Stimulated activated effector memory CD8-positive, alpha-beta T cell treated with anti-CD3 and anti-CD28 coated beads, Interleukin-12 subunit alpha, Interleukin-12 subunit beta, amount 100 ng/mL, for 72 hours (primary cell): Measurements from ENCODE around the gene STPG1.

Experiments used
- ATAC-seq: fragments of 150-1000 bp; cut with Tn5 transposase; 2 replicates; pipeline ENCODE4 v1.10.0; 2021
- DNase-seq, 2 donors: peaks; one replicate each; pipeline ENCODE4 v3.0.0; 2021 to 2022; ENCODE audit warnings: low spot score in 2 of 2
- H3K27ac Mint-ChIP-seq: one replicate; pipeline ENCODE4 v1.8.0; 2022; ENCODE audit warnings: mild to moderate bottlenecking, mixed read lengths
- H3K36me3 Mint-ChIP-seq: one replicate; pipeline ENCODE4 v1.8.0; 2022; ENCODE audit warnings: mild to moderate bottlenecking, mixed read lengths
- H3K4me1 Mint-ChIP-seq: one replicate; pipeline ENCODE4 v1.8.0; 2022; ENCODE audit warnings: mixed read lengths
- H3K4me3 Mint-ChIP-seq: one replicate; pipeline ENCODE4 v1.8.0; 2022; ENCODE audit warnings: mild to moderate bottlenecking, mixed read lengths
- H3K9me3 Mint-ChIP-seq: one replicate; pipeline ENCODE4 v1.8.0; 2022; ENCODE audit warnings: mixed read lengths

STPG1 gene

DNA sequence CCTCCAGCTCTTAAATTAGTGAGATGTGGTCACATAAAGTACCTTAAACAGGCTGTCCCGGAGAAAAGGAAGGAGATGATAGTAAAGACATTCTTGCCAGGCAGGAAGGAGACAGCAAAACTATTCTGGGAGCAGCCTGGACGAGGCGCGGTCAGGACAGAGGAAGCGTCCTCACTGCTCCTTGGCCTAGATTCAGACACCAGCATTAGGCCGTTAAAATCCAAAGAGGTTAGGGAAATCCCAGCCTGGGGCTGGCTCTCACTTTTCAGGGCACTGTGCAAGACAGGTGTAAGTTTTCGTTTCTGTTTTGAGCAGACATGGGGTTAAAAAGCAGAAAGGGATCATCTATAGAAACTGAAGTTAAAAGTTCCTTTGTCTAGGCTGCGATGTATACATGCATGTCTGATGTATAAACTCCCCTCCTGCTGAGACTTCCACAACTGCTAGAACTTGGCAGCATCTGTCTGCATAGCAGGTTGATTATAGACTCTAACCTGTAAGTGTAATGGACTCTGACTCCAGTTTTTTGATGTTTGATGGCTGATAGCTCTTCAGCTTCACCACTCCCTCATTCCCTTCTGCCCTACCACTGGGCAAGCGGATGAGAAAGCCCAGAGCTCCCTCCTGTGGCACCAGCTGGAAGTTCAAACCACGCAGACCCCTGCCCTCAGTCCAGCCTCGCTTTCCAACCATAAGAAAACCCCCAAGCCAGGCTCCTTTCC, 21.5 kb downstream of the STPG1 start:
- Mint-ChIP-seq H3K4me3 (peak overlapping the region; percentile 73), H3K36me3 (peaks cover 8% of the 10 kb centered on the region), H3K27ac (peak overlapping the region; percentile 94), H3K4me1 (peaks cover 31% of the 10 kb centered on the region), H3K9me3 (no peaks in the 10 kb centered on the region)
- DNase-seq = peak; percentile 58 to 81
- peak; percentile 86 for ATAC-seq

DNA sequence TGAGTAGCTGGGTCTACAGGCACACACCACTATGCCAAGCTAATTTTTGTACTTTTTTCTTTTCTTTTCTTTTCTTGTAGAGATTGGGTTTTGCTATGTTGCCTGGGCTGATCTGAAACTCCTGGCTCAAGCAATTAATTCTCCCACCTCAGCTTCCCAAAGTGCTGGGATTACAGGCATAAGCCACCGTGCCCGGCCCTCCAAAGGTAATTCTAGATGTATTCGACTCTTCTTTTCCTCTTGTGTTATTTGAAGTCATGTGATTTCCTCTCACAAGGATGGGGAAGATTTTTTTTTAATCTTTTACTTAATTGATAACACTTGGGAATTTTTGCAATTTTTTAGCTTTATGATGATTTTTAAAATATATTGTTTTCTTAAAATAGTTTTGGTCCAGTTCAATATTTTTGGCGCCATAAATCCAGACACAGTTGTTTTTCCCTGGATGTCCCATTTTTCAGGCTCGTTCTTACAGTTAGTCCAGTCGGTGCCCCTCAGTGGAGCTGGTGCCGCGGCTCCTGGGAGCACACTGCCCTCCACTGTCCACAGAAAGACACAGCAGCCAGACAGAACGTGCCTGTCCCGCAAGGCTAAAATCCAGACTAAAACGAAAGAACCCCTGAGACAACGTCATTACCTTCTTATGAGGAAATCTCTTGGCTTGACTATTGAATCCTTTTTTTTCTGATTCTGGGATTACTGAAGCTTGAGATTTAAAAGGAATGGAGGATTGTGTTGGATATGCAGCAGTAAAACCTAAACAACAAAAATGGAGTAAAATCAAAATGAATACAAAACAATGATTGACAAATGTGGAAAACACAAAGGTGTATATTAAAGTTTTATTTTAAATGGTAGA, 22.4 kb downstream of the STPG1 start:
- peak; percentile 79 for ATAC-seq
- peak; percentile 59 to 77 for DNase-seq
- H3K4me1 Mint-ChIP-seq = peaks cover 40% of the 10 kb centered on the region
- no peaks in the 10 kb centered on the region for H3K9me3 Mint-ChIP-seq
- peaks cover 8% of the 10 kb centered on the region for H3K36me3 Mint-ChIP-seq
- H3K4me3 Mint-ChIP-seq = peak overlapping the region; percentile 73
- peak overlapping the region; percentile 94 for H3K27ac Mint-ChIP-seq

- Mint-ChIP-seq H3K9me3 (no peaks in the 10 kb centered on the region), H3K4me1 (peaks cover 59% of the 10 kb centered on the region), H3K4me3 (no peak overlapping the region), H3K36me3 (peaks cover 8% of the 10 kb centered on the region), H3K27ac (no peak overlapping the region)
- ATAC-seq = no peak
- peak in 1 of 2 donors; percentile 36 for DNase-seq
Observed at GRCh38 chr1:24389231-24389678, 24.3 kb downstream of the STPG1 start.

DNA sequence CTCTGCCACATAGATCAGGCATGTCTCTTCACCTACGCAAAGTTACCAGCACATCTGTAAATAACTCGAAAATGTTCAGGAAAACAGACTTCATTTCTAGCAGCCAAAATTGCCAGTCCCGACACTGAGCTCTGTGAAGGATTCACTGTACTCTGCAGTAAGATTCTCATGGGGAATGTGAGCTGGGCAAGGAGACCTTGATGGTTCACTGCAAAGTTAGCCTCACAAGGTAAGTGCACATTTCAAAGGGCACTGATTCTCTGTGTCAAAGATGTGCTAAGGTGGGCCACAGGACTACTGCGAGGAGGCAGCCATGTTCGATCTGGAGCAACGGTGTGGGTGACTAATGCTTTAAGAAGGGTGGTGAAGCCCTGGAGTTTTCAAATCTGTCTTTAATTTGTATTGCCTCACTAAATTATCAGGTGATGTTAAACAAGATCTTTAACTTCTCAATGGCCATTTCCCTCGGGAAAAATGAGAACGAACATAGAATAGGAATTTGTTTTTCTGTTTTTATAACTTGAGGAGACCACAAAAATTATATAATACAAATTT, 25.2 kb downstream of the STPG1 start:
- Mint-ChIP-seq H3K9me3 (no peaks in the 10 kb centered on the region), H3K36me3 (peaks cover 8% of the 10 kb centered on the region), H3K4me3 (no peak overlapping the region), H3K27ac (no peak overlapping the region), H3K4me1 (peaks cover 65% of the 10 kb centered on the region)
- ATAC-seq = no peak
- DNase-seq = peak in 1 of 2 donors; percentile 40

DNA sequence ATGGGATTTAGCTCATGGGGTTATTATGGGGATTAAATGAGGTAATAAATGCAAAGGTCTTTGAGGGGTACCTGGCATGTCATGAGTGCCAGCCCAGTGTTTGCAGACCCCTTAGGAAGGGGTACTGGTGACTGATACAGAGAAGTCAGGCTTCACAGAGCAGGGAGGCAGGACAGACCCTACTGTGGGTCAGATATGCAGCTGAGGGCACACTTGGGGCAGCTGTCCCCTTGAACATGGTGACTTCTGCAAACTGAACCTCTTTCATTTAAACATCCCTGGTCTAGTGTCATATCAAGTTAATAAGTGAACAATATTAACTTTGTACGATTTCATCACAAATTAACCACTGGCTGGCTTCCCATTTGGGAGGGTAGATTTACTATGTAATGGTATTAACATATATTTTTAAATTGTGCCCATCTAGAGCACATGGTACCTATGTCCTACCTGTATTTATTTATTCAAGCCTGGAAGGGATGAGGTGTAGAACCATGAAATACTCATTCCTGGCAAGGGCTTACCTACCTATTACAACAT, 25.9 kb downstream of the STPG1 start:
- Mint-ChIP-seq H3K4me3 (no peak overlapping the region), H3K4me1 (peaks cover 59% of the 10 kb centered on the region), H3K36me3 (peaks cover 15% of the 10 kb centered on the region), H3K9me3 (no peaks in the 10 kb centered on the region), H3K27ac (no peak overlapping the region)
- no peak for ATAC-seq
- peak in 1 of 2 donors; percentile 29 for DNase-seq

DNA sequence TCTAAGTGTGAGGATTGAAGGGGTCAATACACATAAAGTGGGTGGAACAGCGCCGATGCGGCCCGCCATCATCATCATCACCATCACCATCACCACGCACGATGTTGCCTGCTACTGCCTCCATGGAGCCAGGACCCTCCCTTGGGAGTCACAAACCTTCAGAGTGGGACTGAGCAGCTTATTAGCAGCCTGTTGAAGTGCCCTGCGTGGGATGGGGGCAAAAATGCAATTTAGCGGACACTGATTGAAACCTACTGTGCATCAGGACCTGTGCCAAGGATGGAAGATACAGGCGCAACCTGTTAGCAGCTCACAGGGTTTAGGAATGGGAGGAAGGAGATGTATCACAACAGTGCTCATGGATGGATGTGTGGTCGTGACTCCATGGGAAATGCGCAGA, 26.7 kb downstream of the STPG1 start:
- Mint-ChIP-seq H3K36me3 (peaks cover 17% of the 10 kb centered on the region), H3K4me3 (no peak overlapping the region), H3K4me1 (peaks cover 51% of the 10 kb centered on the region), H3K9me3 (no peaks in the 10 kb centered on the region), H3K27ac (no peak overlapping the region)
- DNase-seq (peak in 1 of 2 donors; percentile 45), ATAC-seq (no peak)

DNA sequence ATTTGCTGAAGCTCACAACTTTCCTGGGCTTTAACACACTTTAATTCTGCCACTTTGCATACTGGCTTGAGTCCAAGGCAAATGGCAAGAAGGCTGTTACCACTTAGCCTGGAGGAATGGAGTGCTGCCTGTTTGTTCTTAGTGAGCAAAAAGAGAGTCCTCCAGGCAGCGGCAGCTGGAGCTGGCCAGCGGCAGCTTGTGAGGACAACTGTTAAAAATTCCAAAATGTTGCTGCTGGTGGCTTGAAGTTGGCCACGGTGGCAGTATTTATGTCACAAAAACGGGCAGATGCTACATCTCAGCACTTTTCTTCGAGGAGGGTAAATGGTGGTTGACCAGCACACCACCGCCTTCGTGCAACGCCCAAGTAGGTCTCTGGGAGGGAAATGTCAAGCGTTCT, 27.3 kb downstream of the STPG1 start:
- no peak overlapping the region for H3K27ac Mint-ChIP-seq
- no peak for ATAC-seq
- no peak overlapping the region for H3K4me3 Mint-ChIP-seq
- peaks cover 12% of the 10 kb centered on the region for H3K36me3 Mint-ChIP-seq
- H3K4me1 Mint-ChIP-seq = peaks cover 44% of the 10 kb centered on the region
- no peaks in the 10 kb centered on the region for H3K9me3 Mint-ChIP-seq
- peak in 1 of 2 donors; percentile 32 for DNase-seq

- peaks cover 9% of the 10 kb centered on the region for H3K36me3 Mint-ChIP-seq
- H3K27ac Mint-ChIP-seq = peak overlapping the region; percentile 63
- ATAC-seq = peak; percentile 76
- H3K9me3 Mint-ChIP-seq = no peaks in the 10 kb centered on the region
- H3K4me1 Mint-ChIP-seq = peaks cover 41% of the 10 kb centered on the region
- H3K4me3 Mint-ChIP-seq = peak overlapping the region; percentile 53
- DNase-seq = peak in 1 of 2 donors; percentile 65
Observed at GRCh38 chr1:24385160-24385940, 28.2 kb downstream of the STPG1 start.

DNA sequence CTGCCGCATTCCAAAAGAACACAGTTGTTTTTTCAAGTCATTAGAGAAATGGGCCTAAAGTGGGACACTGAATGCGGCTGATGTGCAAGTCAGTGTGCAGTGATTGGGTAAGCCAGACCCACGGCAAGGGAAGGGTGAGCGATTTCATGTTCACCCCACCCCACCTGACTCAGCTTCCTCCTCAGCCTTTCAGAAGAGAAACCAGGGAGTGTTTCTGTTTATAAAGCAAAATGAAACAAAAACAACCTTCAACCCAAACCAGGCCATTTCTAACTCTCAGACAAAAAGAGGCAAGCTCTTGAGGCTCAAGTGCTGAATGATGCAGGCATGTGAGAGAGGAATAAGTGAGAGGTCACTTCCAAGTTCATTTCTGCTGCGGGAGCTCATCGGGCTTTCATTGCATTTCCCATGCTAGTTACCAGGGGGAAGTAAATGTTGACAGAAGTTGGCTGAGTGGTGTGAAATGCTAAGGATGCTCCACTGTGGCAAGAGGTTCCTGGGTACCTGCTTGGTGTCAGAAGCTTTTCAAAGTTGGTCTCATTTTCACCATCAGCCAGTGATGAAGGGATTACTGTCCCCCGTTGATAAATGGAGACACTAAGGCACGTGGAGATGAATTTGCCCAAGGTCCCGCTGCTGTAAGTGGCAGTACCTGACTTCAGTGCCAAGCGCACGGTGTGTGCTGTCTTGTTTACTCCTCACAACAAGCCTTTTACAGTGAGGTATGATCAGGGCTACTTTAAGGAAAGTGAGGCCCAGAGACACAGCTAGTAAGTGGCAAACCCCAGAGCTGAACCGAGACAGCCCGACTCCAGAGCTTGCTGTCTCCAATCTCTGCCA, 29.1 kb downstream of the STPG1 start:
- peaks cover 9% of the 10 kb centered on the region for H3K36me3 Mint-ChIP-seq
- H3K4me1 Mint-ChIP-seq = peaks cover 36% of the 10 kb centered on the region
- peak in 1 of 2 donors; percentile 62 for DNase-seq
- peak; percentile 94 for ATAC-seq
- peak overlapping the region; percentile 63 for H3K27ac Mint-ChIP-seq
- no peaks in the 10 kb centered on the region for H3K9me3 Mint-ChIP-seq
- peak overlapping the region; percentile 53 for H3K4me3 Mint-ChIP-seq

GRCh38 chr1:24383381-24383940, 30.1 kb downstream of the STPG1 start:
- Mint-ChIP-seq H3K4me3 (no peak overlapping the region), H3K4me1 (peaks cover 36% of the 10 kb centered on the region), H3K36me3 (peaks cover 9% of the 10 kb centered on the region), H3K9me3 (no peaks in the 10 kb centered on the region), H3K27ac (no peak overlapping the region)
- ATAC-seq (no peak), DNase-seq (no peak)

DNA sequence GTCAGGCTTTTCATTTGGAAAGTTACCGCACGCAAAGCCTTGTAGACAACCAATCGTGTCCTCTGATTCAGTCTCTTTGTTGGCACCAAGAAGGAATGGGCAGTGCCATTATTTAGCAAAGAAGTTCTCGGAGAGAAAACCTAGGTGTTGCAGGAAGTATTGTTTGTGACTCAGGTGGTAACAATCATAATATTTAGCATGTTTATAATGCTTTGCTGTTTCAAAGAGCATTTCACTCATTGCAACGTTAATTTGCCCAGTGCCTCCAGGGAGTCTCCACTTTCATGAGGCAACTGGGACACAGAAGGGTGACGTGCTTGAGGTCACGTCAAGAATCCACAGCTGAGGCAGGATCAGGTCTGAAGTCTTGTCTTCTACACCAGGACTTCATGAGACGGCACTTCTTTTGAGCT, 31.4 kb downstream of the STPG1 start:
- Mint-ChIP-seq H3K9me3 (no peaks in the 10 kb centered on the region), H3K27ac (no peak overlapping the region), H3K4me1 (peaks cover 40% of the 10 kb centered on the region), H3K36me3 (peaks cover 9% of the 10 kb centered on the region), H3K4me3 (no peak overlapping the region)
- peak in 1 of 2 donors; percentile 10 for DNase-seq
- ATAC-seq = no peak

DNA sequence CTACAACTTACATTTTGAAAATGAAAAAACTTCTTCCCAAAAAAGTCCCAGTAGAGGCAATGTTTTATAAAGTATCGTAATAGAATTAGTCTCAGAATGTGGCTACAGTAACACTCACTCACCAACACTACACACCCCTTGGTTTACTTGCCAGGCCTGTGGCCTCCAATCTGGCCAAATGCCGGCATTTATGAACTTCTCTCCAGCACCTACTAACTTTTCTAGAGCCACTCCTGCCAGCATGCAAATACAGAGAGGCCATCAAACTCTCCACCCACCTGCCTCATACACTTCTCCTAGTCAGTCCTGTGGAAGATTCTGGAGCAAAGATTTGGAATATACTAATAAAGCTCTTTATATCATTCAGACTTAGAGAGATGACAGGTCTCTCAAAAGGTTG, 32.3 kb downstream of the STPG1 start:
- Mint-ChIP-seq H3K27ac (peak overlapping the region; percentile 2), H3K9me3 (no peaks in the 10 kb centered on the region), H3K4me3 (no peak overlapping the region), H3K4me1 (peaks cover 31% of the 10 kb centered on the region), H3K36me3 (peaks cover 9% of the 10 kb centered on the region)
- ATAC-seq (no peak), DNase-seq (no peak)

GRCh38 chr1:24380508-24380907, 33.1 kb downstream of the STPG1 start:
- Mint-ChIP-seq H3K4me3 (no peak overlapping the region), H3K4me1 (peaks cover 23% of the 10 kb centered on the region)
- ATAC-seq = no peak

More at GRCh38 chr1:24380508-24380907, 33.1 kb downstream of the STPG1 start:
- peak overlapping the region; percentile 24 for H3K27ac Mint-ChIP-seq
- DNase-seq = no peak
- H3K36me3 Mint-ChIP-seq = peaks cover 9% of the 10 kb centered on the region
- H3K9me3 Mint-ChIP-seq = no peaks in the 10 kb centered on the region
